Spleen (tissue), 7 donors: ENCODE data around the gene C4orf50.

Source experiments
- POLR2A ChIP-seq, 3 donors: fragments of 450-650 bp; IDR thresholded peaks; one replicate each; pipeline ENCODE4 v1.5.1; 2017; ENCODE audit warnings: antibody characterized with exemption in 3 of 3, mild to moderate bottlenecking in 1 of 3
- POLR2AphosphoS5 ChIP-seq, 3 donors: sonication (generic); formaldehyde crosslinking; IDR thresholded peaks; one replicate each; pipeline ENCODE4 v1.5.1; 2017; ENCODE audit warnings: antibody characterized with exemption in 3 of 3
- TF ChIP-seq, protein P1 (sequence below), 11 experiments: fragments of 200-600 bp in 7 of 11; fragments of 450-650 bp in 4 of 11; sonication (generic) in 4 of 11; IDR thresholded peaks in 8 of 11; conservative IDR thresholded peaks in 3 of 11; 1 replicate in 7 of 11; 2 replicates in 4 of 11; pipeline versions ENCODE4 v1.4.0 to v1.8.0; 2016 to 2021; ENCODE audit warnings: antibody characterized with exemption in 11 of 11, inconsistent platforms in 4 of 11, mild to moderate bottlenecking in 1 of 11
- donor health status: DM: no; HTN: no; CAD: no; lungs with moderate emphysema.
- donor health status: DM: no; HTN: no; CAD: no.
- donor health status: DM: no; HTN: no; CAD: no.

DNA sequence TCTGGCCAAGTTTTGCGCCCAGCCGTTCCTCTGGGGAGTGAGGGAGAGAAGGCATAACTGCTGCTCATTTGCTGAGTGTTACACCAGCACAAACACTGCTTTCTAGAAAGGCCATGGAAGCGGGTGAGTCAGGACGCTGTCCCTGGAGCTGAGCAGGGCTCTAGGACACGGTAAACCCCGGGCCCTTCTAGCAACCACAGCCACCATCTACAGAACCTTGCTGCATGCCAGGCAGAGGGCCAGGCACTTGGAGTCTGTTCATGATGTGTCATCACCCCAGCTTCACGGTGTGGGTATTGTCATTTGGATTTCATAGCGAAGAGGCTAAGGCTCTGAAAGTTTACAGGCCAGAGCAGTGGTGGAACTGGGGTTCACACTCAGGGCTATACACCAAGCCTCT is 31.8 kb upstream of the C4orf50 start:
- TF ChIP-seq, protein P1, sequence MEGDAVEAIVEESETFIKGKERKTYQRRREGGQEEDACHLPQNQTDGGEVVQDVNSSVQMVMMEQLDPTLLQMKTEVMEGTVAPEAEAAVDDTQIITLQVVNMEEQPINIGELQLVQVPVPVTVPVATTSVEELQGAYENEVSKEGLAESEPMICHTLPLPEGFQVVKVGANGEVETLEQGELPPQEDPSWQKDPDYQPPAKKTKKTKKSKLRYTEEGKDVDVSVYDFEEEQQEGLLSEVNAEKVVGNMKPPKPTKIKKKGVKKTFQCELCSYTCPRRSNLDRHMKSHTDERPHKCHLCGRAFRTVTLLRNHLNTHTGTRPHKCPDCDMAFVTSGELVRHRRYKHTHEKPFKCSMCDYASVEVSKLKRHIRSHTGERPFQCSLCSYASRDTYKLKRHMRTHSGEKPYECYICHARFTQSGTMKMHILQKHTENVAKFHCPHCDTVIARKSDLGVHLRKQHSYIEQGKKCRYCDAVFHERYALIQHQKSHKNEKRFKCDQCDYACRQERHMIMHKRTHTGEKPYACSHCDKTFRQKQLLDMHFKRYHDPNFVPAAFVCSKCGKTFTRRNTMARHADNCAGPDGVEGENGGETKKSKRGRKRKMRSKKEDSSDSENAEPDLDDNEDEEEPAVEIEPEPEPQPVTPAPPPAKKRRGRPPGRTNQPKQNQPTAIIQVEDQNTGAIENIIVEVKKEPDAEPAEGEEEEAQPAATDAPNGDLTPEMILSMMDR (IDR thresholded peaks at IDR 0.05 in 8 of 11, conservative IDR thresholded peaks at IDR 0.05 in 3 of 11), result no peak
- TF ChIP-seq POLR2A (IDR thresholded peaks at IDR 0.05) (no peak), POLR2AphosphoS5 (IDR thresholded peaks at IDR 0.05) (no peak)
